GM21576 (cell line): ENCODE results near the gene RAD9B.
"Not testable (repeated sequence)": the region's sequence is repeated elsewhere in the genome, so short reads cannot be mapped to it uniquely, and the experiment has no call there.

Experiments used
- ATAC-seq: cut with Tn5 transposase; IDR thresholded peaks from one replicate; pipeline ENCODE4 v1.9.1; 2021; ENCODE audit warnings: mild to moderate bottlenecking, moderate library complexity; ENCODE audit not compliant: unreplicated experiment

The RAD9B gene

GRCh38 chr12:110501752-110502738 is at the start of gene RAD9B, which contains the start of gene VPS29:
Gene RAD9B, plus strand, starts transcription at chr12:110502331. Its CDS starts 7 bp downstream, at chr12:110502338.
Gene VPS29, minus strand, starts transcription at chr12:110502111. Its CDS starts 60 bp downstream, at chr12:110502051.
- ATAC-seq: peak; percentile 95

DNA sequence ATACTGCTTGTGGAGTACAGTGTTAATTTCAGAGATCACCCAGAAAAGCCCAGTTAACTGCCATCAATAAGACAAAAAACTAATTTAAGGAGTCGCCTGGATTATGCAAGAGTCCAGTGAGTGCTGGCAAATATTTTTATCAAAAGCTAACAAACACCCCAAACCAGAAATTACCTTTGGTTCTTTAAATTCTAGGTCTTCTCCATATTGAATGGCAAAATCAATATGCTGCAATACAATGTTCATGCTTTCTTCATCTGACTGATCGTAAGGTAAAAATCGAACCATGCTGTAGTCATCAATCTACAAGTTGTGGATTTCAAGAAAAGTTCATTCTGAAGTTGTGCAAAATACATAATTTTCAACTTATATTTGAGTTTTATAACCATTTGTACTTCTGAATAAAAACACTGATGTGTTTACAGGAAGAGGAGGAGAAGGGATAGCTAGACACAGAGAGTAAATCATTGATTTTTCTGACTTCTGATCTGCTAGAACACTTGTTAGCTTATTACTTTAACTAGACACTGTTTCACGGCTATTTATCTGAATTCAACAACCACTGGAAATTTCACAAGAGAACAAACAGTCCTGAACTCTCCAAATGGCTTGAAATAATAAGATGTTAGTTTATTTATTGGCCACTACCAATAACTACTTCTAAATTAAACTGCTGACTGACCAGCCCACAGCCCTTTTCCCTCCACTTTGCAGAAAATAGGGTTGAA is 48.4 kb upstream of the RAD9B start:
- no peak for ATAC-seq

GRCh38 chr12:110458756-110459155 is 43.4 kb upstream of the RAD9B start:
- no peak for ATAC-seq

DNA sequence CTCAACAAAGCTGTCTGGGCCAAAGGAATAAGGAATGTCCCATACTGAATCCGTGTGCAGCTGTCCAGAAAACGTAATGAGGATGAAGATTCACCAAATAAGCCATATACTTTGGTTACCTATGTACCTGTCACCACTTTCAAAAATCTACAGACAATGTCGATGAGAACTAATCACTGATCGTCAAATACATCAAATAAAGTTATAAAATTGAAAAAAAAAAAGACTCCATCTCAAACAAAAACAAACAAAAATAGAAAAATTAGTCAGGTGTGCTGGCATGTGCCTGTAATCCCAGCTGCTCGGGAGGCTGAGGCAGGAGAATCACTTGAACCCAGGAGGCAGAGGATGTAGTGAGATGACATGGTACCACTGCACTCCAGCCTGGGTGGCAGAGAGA is 40.9 kb upstream of the RAD9B start:
- ATAC-seq: not testable (repeated sequence)

DNA sequence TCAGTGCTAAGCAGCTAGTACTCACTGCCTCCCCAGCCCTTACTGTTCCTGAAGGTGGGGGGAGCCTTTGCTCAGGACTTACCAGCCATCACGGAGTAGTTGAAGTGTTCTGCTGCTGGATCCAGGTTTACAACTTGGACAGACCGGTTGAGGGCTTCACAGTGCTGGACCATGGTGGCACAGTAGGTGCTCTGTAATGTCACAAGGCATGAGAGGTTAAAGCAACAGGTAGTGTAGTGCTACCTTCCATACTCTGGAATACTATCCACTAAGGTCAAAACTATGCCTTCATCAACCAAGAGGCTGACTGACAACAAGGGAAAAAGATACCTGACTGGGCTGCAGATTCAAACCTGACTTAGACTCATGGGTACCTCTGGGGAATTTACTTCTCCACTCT is 37.1 kb upstream of the RAD9B start:
- no peak for ATAC-seq

DNA sequence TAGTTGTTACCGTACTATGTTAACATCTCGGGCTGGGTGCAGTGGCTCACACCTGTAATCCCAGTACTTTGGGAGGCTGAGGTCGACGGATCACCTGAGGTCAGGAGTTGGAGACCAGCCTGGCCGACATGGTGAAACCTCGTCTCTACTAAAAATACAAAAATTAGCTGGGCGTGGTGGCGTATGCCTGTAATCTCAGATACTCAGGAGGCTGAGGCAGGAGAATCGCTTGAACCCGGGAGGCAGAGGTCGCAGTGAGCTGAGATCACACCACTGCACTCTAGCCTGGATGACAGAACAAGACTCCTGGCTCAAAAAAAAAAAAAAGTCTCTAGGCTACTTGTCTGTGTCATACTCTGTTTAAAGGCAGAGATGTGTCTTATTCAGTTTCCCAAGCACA is 36.4 kb upstream of the RAD9B start:
- ATAC-seq: not testable (repeated sequence)

- ATAC-seq: no peak
These were observed 35.3 kb upstream of the RAD9B start for GRCh38 chr12:110466791-110467190.

GRCh38 chr12:110467847-110468213 is 34.3 kb upstream of the RAD9B start:
- ATAC-seq: no peak

- ATAC-seq: peak; percentile 76
These were observed 33.7 kb upstream of the RAD9B start, which contains the start of the genes FAM216A and GPN3 for GRCh38 chr12:110468214-110469048. Gene FAM216A, plus strand, starts transcription at chr12:110468845. Its CDS starts 31 bp downstream, at chr12:110468876. Gene GPN3, minus strand, starts transcription at chr12:110468257. Its CDS starts 54 bp downstream, at chr12:110468203.

GRCh38 chr12:110475426-110475825 is 26.7 kb upstream of the RAD9B start:
- ATAC-seq: no peak

DNA sequence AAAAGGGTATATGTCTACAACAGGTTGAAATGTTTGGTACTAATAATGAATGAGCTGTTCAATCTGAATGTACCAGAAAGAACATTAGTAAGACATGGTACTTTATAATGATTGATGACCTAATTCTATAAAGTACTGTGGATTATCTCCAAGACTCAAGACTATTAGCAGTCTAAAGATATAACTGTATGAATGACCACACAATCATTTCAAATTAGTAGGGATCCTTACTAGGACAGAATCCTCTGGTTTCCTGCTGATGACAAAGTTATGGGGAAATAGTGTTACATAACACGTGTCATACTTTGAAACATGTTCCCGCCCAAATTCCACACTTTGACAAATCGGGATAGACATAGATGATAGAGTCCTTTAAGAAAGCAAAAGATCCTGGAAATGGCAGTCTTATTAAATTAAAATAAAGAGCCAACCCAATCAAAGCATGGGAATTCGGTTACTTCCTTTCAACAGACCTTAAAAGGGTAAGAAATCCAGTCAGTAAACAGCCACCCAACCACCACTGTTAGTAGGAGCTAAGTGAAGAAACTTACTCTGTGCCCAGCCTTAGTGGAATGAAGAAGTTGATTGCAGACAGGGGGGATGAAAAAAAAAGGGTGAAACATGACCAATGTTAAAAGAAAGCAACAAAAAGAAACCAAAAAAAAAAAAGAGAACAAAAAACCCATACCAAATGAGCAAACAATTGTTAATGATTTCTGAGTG is 3.0 kb upstream of the RAD9B start:
- ATAC-seq: no peak

- ATAC-seq: no peak
These were observed 756 bp upstream of the RAD9B start for GRCh38 chr12:110501399-110501751.

- no peak for ATAC-seq
These were observed 1.3 kb downstream of the RAD9B start for GRCh38 chr12:110503432-110503831.

GRCh38 chr12:110505332-110505731 is 3.2 kb downstream of the RAD9B start:
- no peak for ATAC-seq

GRCh38 chr12:110508071-110508586 is 6.0 kb downstream of the RAD9B start:
- ATAC-seq: no peak

GRCh38 chr12:110513842-110514241 is 11.7 kb downstream of the RAD9B start:
- no peak for ATAC-seq

DNA sequence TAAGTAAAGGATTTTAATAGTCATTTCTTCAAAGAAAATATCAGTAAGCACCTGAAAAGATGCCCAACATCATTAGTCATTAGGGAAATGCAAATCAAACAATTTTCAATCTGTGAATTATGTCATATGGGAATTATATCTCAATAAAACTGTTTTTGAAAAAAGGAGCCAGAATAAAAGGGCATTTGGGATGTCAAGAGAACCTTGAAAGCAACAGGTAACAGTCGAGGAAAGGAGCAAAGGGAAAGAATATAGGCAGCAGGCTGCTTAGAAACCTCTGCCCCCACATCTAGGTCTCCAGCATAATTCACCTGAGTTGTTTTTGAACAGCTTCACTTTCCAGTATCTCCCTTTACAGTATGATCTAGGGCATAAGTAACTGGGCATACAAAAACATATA is 12.2 kb downstream of the RAD9B start:
- ATAC-seq: no peak

DNA sequence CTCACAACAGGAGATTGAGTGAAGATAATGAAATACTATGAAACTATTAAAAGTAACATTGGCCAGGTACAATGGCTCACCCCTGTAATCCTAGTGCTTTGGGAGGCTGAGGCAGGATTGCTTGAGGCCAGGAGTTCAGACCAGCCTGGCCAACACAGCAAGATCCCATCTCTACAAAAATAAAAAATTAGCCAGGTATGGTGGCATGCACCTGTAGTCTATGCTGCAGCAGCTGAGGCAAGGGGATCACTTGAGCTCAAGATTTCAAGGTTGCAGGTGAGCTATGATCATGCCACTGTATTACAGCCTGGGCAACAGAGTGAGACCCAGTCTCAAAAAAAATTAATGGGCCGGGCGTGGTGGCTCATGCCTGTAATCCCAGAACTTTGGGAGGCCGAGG is 14.9 kb downstream of the RAD9B start:
- ATAC-seq: no peak

DNA sequence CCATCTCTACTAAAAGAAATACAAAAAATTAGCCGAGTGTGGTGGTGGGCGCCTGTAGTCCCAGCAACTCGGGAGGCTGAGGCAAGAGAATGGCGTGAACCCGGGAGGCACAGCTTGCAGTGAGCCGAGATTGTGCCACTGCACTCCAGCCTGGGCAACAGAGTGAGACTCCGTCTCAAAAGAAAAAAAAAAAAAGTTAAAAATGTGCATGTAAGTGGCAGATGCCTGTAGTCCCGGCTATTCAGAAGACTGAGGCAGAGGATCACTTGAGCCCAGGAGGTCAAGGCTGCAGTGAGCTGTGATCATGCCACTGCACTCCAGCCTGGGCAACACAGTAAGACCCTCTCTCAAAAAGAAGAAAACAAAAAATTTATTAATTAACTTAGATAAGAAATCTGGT is 15.9 kb downstream of the RAD9B start:
- ATAC-seq: not testable (repeated sequence)
